Ovary (tissue), 9 donors: ENCODE measurements around the gene EGLN2. TPM values are rescaled to one million over a fixed set of nuclear protein-coding genes. Genes with fewer than 3 reads are reported as not detected.
A peak's percentile ranks its signal among the peaks of the same experiment; 100 is the strongest.
"Not testable (repeated sequence)": the region's sequence is repeated elsewhere in the genome, so short reads cannot be mapped to it uniquely, and the experiment has no call there.

Experiments
- DNase-seq, 5 donors: peaks; one replicate each; pipeline ENCODE4 v3.0.0-alpha.2; 2019 to 2020
- H3K27ac ChIP-seq, 2 donors: fragments of 200-600 bp; one replicate each; pipeline versions ENCODE4 v1.5.1 to v1.8.0; 2019 to 2022
- H3K27me3 ChIP-seq: fragments of 200-600 bp; one replicate; pipeline ENCODE4 v1.8.0; 2022
- H3K36me3 ChIP-seq: fragments of 200-600 bp; sonication (generic); one replicate; pipeline ENCODE4 v1.5.1; 2019
- H3K4me1 ChIP-seq: one replicate; pipeline ENCODE4 v1.8.1; 2013; ENCODE audit warnings: mild to moderate bottlenecking, moderate library complexity; ENCODE audit not compliant: insufficient read depth
- H3K4me3 ChIP-seq: fragments of 200-600 bp; sonication (generic); one replicate; pipeline ENCODE4 v1.5.1; 2017
- H3K9me3 ChIP-seq, 2 donors: fragments of 200-600 bp in 1 of 2; sonication (generic) in 1 of 2; one replicate each; pipeline versions ENCODE4 v1.5.1 to v1.8.1; 2013 to 2019; ENCODE audit warnings: mild to moderate bottlenecking in 1 of 2, moderate library complexity in 1 of 2
- CTCF ChIP-seq, 3 donors: fragments of 450-650 bp in 2 of 3; fragments of 200-600 bp in 1 of 3; IDR thresholded peaks; one replicate each; pipeline versions ENCODE4 v1.5.1 to v1.8.0; 2016 to 2022; ENCODE audit warnings: antibody characterized with exemption in 3 of 3, mild to moderate bottlenecking in 1 of 3
- EP300 ChIP-seq: sonication (generic); formaldehyde crosslinking; IDR thresholded peaks from one replicate; pipeline ENCODE4 v1.6.1; 2017; ENCODE audit warnings: antibody characterized with exemption
- POLR2A ChIP-seq: fragments of 450-650 bp; IDR thresholded peaks from one replicate; pipeline ENCODE4 v1.6.1; 2017; ENCODE audit warnings: antibody characterized with exemption, mild to moderate bottlenecking, moderate library complexity
- WGBS, 3 donors: extraction: QIAGEN DNeasy Blood & Tissue Kit in 1 of 3; methylation state at CpG; one replicate each; pipeline versions ENCODE4 v1.1.5 to v1.1.7; 2013 to 2017; 5-methylcytosine and 5-hydroxymethylcytosine counted together
- intact Hi-C, 4 donors: fragments of 100-400 bp; cut with DNase I; formaldehyde crosslinking; loops; one replicate each; pipeline versions ENCODE4 v1.11.0 to v1.15.1; 2022 to 2023
- polyA plus RNA-seq, 2 donors: library from polyadenylated mRNA; stranded (reverse); fragments of 200-250 nt in 1 of 2; fragments of 350-450 nt in 1 of 2; fragmentation: Illumina TruSeq in 1 of 2; extraction: RNeasy Lipid Tissue Mini Kit (QIAGEN cat#74804) in 1 of 2; gene quantifications; one replicate each; pipeline ENCODE4 v1.2.3, GENCODE V29; 2013 to 2014
- total RNA-seq, 7 donors: library from RNA; depleted of rRNA in 2 of 7; stranded (reverse); fragments of >200 nt in 2 of 7; fragmentation: NEBNext Ultra II Directional in 3 of 7; extraction: Animal tissue kit (Norgen Biotek cat#: 25700) in 3 of 7; gene quantifications; one replicate each; pipeline versions ENCODE4 v1.1.0 to v1.2.4, GENCODE V29; 2016 to 2023
- donor health status: DM: no; HTN: no; CAD: no; lungs with moderate emphysema.
- donor health status: DM: no; HTN: no; CAD: no.
- donor health status: Bipolar disorder and iron deficiency.
- donor health status: DM: yes; HTN: yes; CAD: no.
- donor health status: DM: no; HTN: no; CAD: no.
- donor health status: DM: yes; HTN: yes; CAD: no.

The EGLN2 gene
- total and polyA plus RNA-seq, 9 donors, result 43.6 to 121 (median 95.8) TPM

GRCh38 chr19:40810649-40811408 is 11.8 kb downstream of the EGLN2 start:
- H3K27me3 ChIP-seq, H3K9me3 ChIP-seq, intact Hi-C loops, H3K36me3 ChIP-seq: not testable (repeated sequence)
- H3K27ac ChIP-seq, result peak overlapping the region; percentile 11 to 58
- peak overlapping the region; percentile 45 for H3K4me3 ChIP-seq
- peaks cover 20% of the 10 kb centered on the region for H3K4me1 ChIP-seq
- WGBS, 3 donors, result 1 to 2% (median 2%) methylated on average over 34 to 64 of the region's 65 CpGs
- TF ChIP-seq CTCF (IDR thresholded peaks at IDR 0.05), result peak in 1 of 3 donors; percentile 27
- DNase-seq, result peak; percentile 79 to 90 (median 87)

DNA sequence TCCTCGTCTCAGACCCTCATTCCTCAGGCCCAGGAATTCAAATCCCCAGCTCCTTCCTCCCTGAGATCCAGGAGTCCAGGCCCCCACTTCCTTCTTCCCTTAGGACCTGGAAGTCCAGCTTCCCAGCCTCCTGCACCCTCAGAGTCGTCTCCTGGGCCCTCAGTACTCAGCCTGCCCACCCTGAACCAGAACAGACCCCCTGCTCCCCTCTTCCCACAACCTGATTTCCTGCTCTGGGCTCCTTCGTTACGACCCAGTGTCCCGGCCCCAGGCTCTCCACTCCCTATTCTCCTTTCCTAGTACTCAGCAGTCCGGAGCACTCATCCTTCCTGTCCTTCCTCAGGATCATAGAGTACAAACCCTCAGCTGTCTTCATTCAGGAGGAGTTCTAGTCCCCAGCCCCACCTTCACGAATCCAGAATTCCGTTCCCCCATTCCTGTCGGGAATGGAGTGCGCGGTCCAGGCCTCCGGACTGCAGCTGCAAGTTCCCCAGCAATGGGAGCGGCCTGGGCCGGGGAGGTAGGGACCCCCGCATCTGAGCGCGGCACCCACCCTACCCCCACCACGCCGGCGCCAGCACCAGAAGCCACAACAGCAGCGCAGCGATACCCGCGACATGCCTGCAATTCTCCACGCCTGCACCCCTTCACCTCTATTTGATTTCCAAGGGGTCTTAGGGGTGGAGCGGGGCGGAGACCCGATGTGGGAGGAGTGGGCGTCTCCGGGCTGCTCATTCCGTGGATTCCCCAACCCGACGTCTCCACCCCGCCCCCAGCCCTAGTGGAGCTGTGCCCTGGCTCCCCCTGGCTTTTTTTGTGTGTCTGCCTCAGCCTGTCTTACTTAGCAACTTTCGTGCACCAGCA is 12.7 kb downstream of the EGLN2 start:
- Histone ChIP-seq H3K27me3 (no peaks in the 10 kb centered on the region), H3K4me1 (peaks cover 17% of the 10 kb centered on the region), H3K36me3 (no peaks in the 10 kb centered on the region), H3K4me3 (peak overlapping the region; percentile 45), H3K9me3 (no peaks in the 10 kb centered on the region), H3K27ac (peak overlapping the region; percentile 11 to 58)
- intact Hi-C loops, result no loop called here
- 6 to 15% (median 6%) methylated on average over 32 to 35 of the region's 35 CpGs for WGBS, 3 donors
- no peak for TF ChIP-seq EP300
- no peak for TF ChIP-seq CTCF (IDR thresholded peaks at IDR 0.05)
- TF ChIP-seq POLR2A, result no peak
- DNase-seq, result peak; percentile 37 to 71 (median 51)

GRCh38 chr19:40812571-40812970 is 13.6 kb downstream of the EGLN2 start:
- H3K27me3 ChIP-seq, DNase-seq, H3K36me3 ChIP-seq, H3K9me3 ChIP-seq, intact Hi-C loops, H3K4me3 ChIP-seq: not testable (repeated sequence)
- Histone ChIP-seq H3K4me1 (peaks cover 12% of the 10 kb centered on the region), H3K27ac (peak overlapping the region in 1 of 2 donors; percentile 6)
- 57 to 66% (median 61%) methylated on average over 7 of the region's 7 CpGs for WGBS, 3 donors

GRCh38 chr19:40813182-40813581 is 14.2 kb downstream of the EGLN2 start:
- TF ChIP-seq CTCF (IDR thresholded peaks at IDR 0.05) (no peak), EP300 (no peak), POLR2A (no peak)
- DNase-seq, result peak; percentile 62 to 87 (median 78)
- H3K4me1 ChIP-seq, result peaks cover 12% of the 10 kb centered on the region
- no peaks in the 10 kb centered on the region for H3K9me3 ChIP-seq
- no peaks in the 10 kb centered on the region for H3K36me3 ChIP-seq
- H3K4me3 ChIP-seq, result no peak overlapping the region
- H3K27ac ChIP-seq, result peak overlapping the region in 1 of 2 donors; percentile 6
- intact Hi-C loops, result no loop called here
- 3 to 15% (median 4%) methylated on average over 3 to 4 of the region's 4 CpGs for WGBS, 3 donors
- no peaks in the 10 kb centered on the region for H3K27me3 ChIP-seq
